H1 (cell line): ENCODE data around the gene TNIK. TPM values are rescaled to one million over a fixed set of nuclear protein-coding genes. Genes with fewer than 3 reads are reported as not detected.
A peak's percentile ranks its signal among the peaks of the same experiment; 100 is the strongest.

ENCODE experiments used
- CTCF ChIA-PET: fragments of 300-600 bp; sonication (Branson Sonifier 250); formaldehyde crosslinking; loops from one replicate; lab custom pipeline; 2021; ENCODE audit not compliant: partially characterized antibody; lab: Charles Lee
- POLR2A ChIA-PET: fragments of 300-600 bp; sonication (Branson Sonifier 250); formaldehyde crosslinking; loops from one replicate; lab custom pipeline; 2021; ENCODE audit warnings: inconsistent platforms; ENCODE audit not compliant: partially characterized antibody; lab: Charles Lee
- DNase-seq, 2 experiments: peaks; one replicate each; pipeline versions ENCODE4 v3.0.0 to v3.0.0-alpha.2; 2010 to 2022; ENCODE audit warnings: low spot score in 2 of 2, low read depth in 1 of 2, mixed read lengths in 1 of 2
- FAIRE-seq: peaks from 2 replicates; lab custom pipeline; 2011; peaks lifted over from hg19 to GRCh38; lab: Jason Lieb, UNC
- H2AFZ ChIP-seq: 2 replicates; pipeline ENCODE4 v1.8.1; 2012; ENCODE audit warnings: low read length, inconsistent platforms
- H2AK5ac ChIP-seq: 2 replicates; pipeline ENCODE4 v1.6.1; 2013; ENCODE audit warnings: low read depth, low read length
- H2BK120ac ChIP-seq: replicated peaks from 2 replicates; pipeline ENCODE3; 2013; ENCODE audit warnings: low read depth, low read length, inconsistent platforms
- H2BK12ac ChIP-seq: 2 replicates; pipeline ENCODE4 v1.6.1; 2013; ENCODE audit warnings: low read depth, low read length
- H2BK15ac ChIP-seq: 2 replicates; pipeline ENCODE4 v1.6.1; 2013; ENCODE audit warnings: low read length
- H2BK20ac ChIP-seq: 2 replicates; pipeline ENCODE4 v1.6.1; 2013; ENCODE audit warnings: low read length
- H2BK5ac ChIP-seq: 2 replicates; pipeline ENCODE4 v1.6.1; 2013; ENCODE audit warnings: low read depth, low read length
- H3K14ac ChIP-seq: 2 replicates; pipeline ENCODE4 v1.6.1; 2013; ENCODE audit warnings: inconsistent platforms; ENCODE audit not compliant: insufficient read length
- H3K18ac ChIP-seq: 2 replicates; pipeline ENCODE4 v1.6.1; 2013; ENCODE audit warnings: low read length; ENCODE audit errors: extremely low read depth
- H3K23ac ChIP-seq: 2 replicates; pipeline ENCODE4 v1.6.1; 2013; ENCODE audit warnings: inconsistent platforms; ENCODE audit not compliant: insufficient read length
- H3K23me2 ChIP-seq: 2 replicates; pipeline ENCODE4 v1.6.1; 2013; ENCODE audit warnings: low read depth, low read length
- H3K27ac ChIP-seq: 2 replicates; pipeline ENCODE4 v1.6.1; 2011; ENCODE audit warnings: low read depth, low read length, inconsistent platforms
- H3K27me3 ChIP-seq, 4 experiments: replicated peaks in 1 of 4; 1 replicate in 1 of 4; 2 replicates in 3 of 4; pipeline versions ENCODE4 v1.6.1 to v1.8.1; 2011 to 2013; ENCODE audit warnings: low read length in 3 of 4, mild to moderate bottlenecking in 3 of 4, inconsistent platforms in 2 of 4, mixed read lengths in 2 of 4, moderate library complexity in 1 of 4; ENCODE audit not compliant: control insufficient read depth in 3 of 4, insufficient read depth in 3 of 4; ENCODE audit errors: extremely low read depth in 1 of 4
- H3K36me3 ChIP-seq, 4 experiments: 2 replicates each; pipeline versions ENCODE4 v1.6.1 to v1.8.1; 2011 to 2013; ENCODE audit warnings: mild to moderate bottlenecking in 4 of 4, low read length in 3 of 4, moderate library complexity in 2 of 4, control low read depth in 1 of 4, inconsistent platforms in 1 of 4; ENCODE audit not compliant: insufficient read depth in 4 of 4, control insufficient read depth in 2 of 4
- H3K4ac ChIP-seq: replicated peaks from 2 replicates; pipeline ENCODE3; 2013; ENCODE audit warnings: low read length, low read depth, mixed read lengths, inconsistent platforms; ENCODE audit not compliant: insufficient read length
- H3K4me1 ChIP-seq, 4 experiments: replicated peaks in 1 of 4; 1 replicate in 1 of 4; 2 replicates in 3 of 4; pipeline versions ENCODE4 v1.6.1 to v1.8.1; 2011 to 2013; ENCODE audit warnings: low read length in 3 of 4, inconsistent platforms in 2 of 4, mixed read lengths in 1 of 4; ENCODE audit not compliant: insufficient read depth in 4 of 4, control insufficient read depth in 3 of 4
- H3K4me2 ChIP-seq, 2 experiments: 2 replicates each; pipeline versions ENCODE4 v1.6.1 to v1.8.1; 2011 to 2013; ENCODE audit warnings: low read depth in 2 of 2, low read length in 2 of 2, control low read depth in 1 of 2, inconsistent platforms in 1 of 2, mild to moderate bottlenecking in 1 of 2; ENCODE audit not compliant: insufficient read depth in 1 of 2
- H3K4me3 ChIP-seq, 4 experiments: fragments of 200-600, 300-600 bp in 1 of 4; sonication (generic), shearing (Covaris generic), sonication (Bioruptor Twin) in 1 of 4; 2 replicates each; pipeline versions ENCODE4 v1.5.1 to v1.8.1; 2011 to 2016; ENCODE audit warnings: low read length in 4 of 4, low read depth in 3 of 4, control low read depth in 2 of 4, inconsistent platforms in 2 of 4, mild to moderate bottlenecking in 2 of 4, mixed read lengths in 1 of 4, moderate library complexity in 1 of 4; ENCODE audit not compliant: insufficient read depth in 2 of 4; ENCODE audit errors: extremely low read depth in 1 of 4
- H3K56ac ChIP-seq: replicated peaks from 2 replicates; pipeline ENCODE3; 2013; ENCODE audit warnings: low read depth, mild to moderate bottlenecking, mixed read lengths, low read length, inconsistent platforms; ENCODE audit not compliant: insufficient read length
- H3K79me1 ChIP-seq: 2 replicates; pipeline ENCODE4 v1.6.1; 2013; ENCODE audit warnings: low read depth, low read length, control low read depth
- H3K79me2 ChIP-seq, 2 experiments: 2 replicates each; pipeline versions ENCODE4 v1.6.1 to v1.8.1; 2012 to 2013; ENCODE audit warnings: low read length in 2 of 2, mild to moderate bottlenecking in 2 of 2, inconsistent platforms in 1 of 2; ENCODE audit not compliant: insufficient read depth in 2 of 2, control insufficient read depth in 1 of 2
- H3K9ac ChIP-seq, 4 experiments: replicated peaks in 1 of 4; 1 replicate in 1 of 4; 2 replicates in 3 of 4; pipeline versions ENCODE4 v1.6.1 to v1.8.1; 2011 to 2013; ENCODE audit warnings: low read depth in 3 of 4, low read length in 3 of 4, control low read depth in 2 of 4, mild to moderate bottlenecking in 2 of 4, moderate library complexity in 2 of 4, inconsistent platforms in 1 of 4; ENCODE audit errors: extremely low read depth in 1 of 4
- H3K9me3 ChIP-seq, 2 experiments: 2 replicates each; pipeline versions ENCODE4 v1.6.1 to v1.8.1; 2012 to 2013; ENCODE audit warnings: mild to moderate bottlenecking in 2 of 2, moderate library complexity in 2 of 2, control low read depth in 1 of 2, inconsistent platforms in 1 of 2, low read depth in 1 of 2, low read length in 1 of 2, mixed read lengths in 1 of 2; ENCODE audit not compliant: insufficient read depth in 2 of 2
- H4K20me1 ChIP-seq, 2 experiments: replicated peaks in 1 of 2; 2 replicates each; pipeline versions ENCODE3 to v1.8.1; 2011 to 2013; ENCODE audit warnings: inconsistent platforms in 2 of 2, low read length in 2 of 2, mild to moderate bottlenecking in 1 of 2; ENCODE audit not compliant: insufficient read depth in 2 of 2, control insufficient read depth in 1 of 2
- H4K5ac ChIP-seq: 2 replicates; pipeline ENCODE4 v1.6.1; 2013; ENCODE audit warnings: low read length, low read depth, mixed read lengths, inconsistent platforms; ENCODE audit not compliant: insufficient read length
- H4K8ac ChIP-seq: 2 replicates; pipeline ENCODE4 v1.8.0; 2013; ENCODE audit warnings: mild to moderate bottlenecking, moderate library complexity, low read length, inconsistent platforms; ENCODE audit not compliant: insufficient read depth; ENCODE audit errors: extremely low read depth
- H4K91ac ChIP-seq: replicated peaks from 2 replicates; pipeline ENCODE3; 2013; ENCODE audit warnings: low read length, mixed read lengths, inconsistent platforms; ENCODE audit not compliant: insufficient read length
- CEBPB ChIP-seq: IDR thresholded peaks from 2 replicates; pipeline ENCODE4 v1.6.1; 2012; ENCODE audit warnings: low read depth, low read length
- GABPA ChIP-seq: IDR thresholded peaks from 2 replicates; pipeline ENCODE4 v1.6.1; 2011; ENCODE audit warnings: mild to moderate bottlenecking, low read length, moderate library complexity, borderline replicate concordance; ENCODE audit not compliant: insufficient read depth
- RBBP5 ChIP-seq: IDR thresholded peaks from 2 replicates; pipeline ENCODE4 v1.7.1; 2012; ENCODE audit warnings: low read depth, mild to moderate bottlenecking, inconsistent platforms, low read length, moderate library complexity, borderline replicate concordance
- ZNF274 ChIP-seq: IDR thresholded peaks from 2 replicates; pipeline ENCODE4 v1.7.0; 2012; ENCODE audit warnings: low read length, borderline replicate concordance; ENCODE audit errors: extremely low read depth
- WGBS, 2 experiments: shearing (Covaris generic) in 1 of 2; methylation state at CpG; one replicate each; pipeline versions ENCODE4 v1.1.6 to v1.1.7; 2013 to 2015; ENCODE audit warnings: low lambda C conversion rate in 2 of 2, mixed read lengths in 2 of 2, inconsistent platforms in 1 of 2, low coverage in 1 of 2, missing lambda C conversion rate in 1 of 2; ENCODE audit not compliant: insufficient replicate concordance in 2 of 2, insufficient coverage in 1 of 2, insufficient read length in 1 of 2; ENCODE audit errors: extremely low coverage in 1 of 2, missing lambda C conversion rate in 1 of 2; 5-methylcytosine and 5-hydroxymethylcytosine counted together
- polyA plus RNA-seq, 7 experiments: library from polyadenylated mRNA; depleted of rRNA in 3 of 7; stranded (reverse) in 5 of 7; unstranded in 2 of 7; fragments of >200 nt in 5 of 7; fragments of 200-250 nt in 2 of 7; gene quantifications; 1 replicate in 5 of 7; 2 replicates in 1 of 7; 4 replicates in 1 of 7; pipeline versions ENCODE4 v1.2.1 to v1.2.3, GENCODE V29; 2011 to 2013; ENCODE audit warnings: missing spikeins in 2 of 7, mixed read lengths in 2 of 7
- total RNA-seq: library from RNA; stranded (reverse); fragmentation: NEBNext Ultra II Directional; extraction: Animal tissue kit (Norgen Biotek cat#: 25700); gene quantifications from 2 replicates; pipeline ENCODE4 v1.2.1, GENCODE V29; 2021

TNIK gene
- total and polyA plus RNA-seq, 2 of the 8 experiments (the other 6 are each of a cell fraction or from before 2014, with no cell fraction given) = 7.4 to 42.0 TPM

DNA sequence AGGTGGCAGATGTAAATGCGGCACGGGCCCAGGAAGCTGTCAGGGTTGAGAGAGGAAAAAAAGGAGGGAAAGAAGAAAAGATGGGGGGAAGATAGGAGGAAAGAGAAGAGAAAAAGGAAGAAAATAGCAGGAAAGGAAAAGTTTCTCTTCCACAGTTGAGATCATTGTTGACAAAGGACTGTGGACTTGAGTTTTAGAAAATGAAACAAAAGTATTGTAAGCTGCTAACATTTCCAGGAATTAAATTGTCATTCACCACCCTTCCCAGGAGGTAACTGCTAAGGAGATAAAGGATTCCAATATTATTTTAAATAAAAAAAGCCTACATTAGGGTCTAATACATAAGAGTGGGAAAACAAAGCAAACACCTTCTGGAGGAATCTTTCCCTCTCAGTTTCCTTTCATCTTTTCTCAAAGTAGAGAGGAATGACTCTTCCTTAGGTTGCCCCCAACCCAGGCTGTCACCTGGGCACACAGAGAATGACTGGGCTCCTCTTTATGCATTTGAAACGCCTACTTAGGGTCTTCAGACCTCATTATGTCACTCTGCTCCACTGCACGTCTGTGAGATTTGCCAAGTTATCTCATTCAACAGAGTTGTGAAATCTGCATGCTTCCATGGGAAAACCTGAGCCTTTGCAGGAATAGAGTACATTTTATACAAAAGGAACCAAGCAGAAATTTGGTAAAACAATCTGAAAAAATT, 194.0 kb downstream of the TNIK start:
- Histone ChIP-seq H3K79me1 (no peaks in the 10 kb centered on the region), H3K36me3 (no peaks in the 10 kb centered on the region), H3K56ac (no peak overlapping the region), H2BK5ac (no peak overlapping the region), H2AK5ac (no peak overlapping the region), H3K9ac (no peak overlapping the region), H2BK12ac (no peak overlapping the region), H3K23me2 (no peaks in the 10 kb centered on the region), H3K14ac (no peak overlapping the region), H3K9me3 (no peaks in the 10 kb centered on the region), H4K20me1 (no peaks in the 10 kb centered on the region), H3K4me1 (peaks cover 3 to 6% (median 5%) of the 10 kb centered on the region in 4 experiments; a peak in 5 of 7 replicates), H4K8ac (no peak overlapping the region), H2AFZ (no peak overlapping the region), H3K79me2 (peaks cover 0 to 8% of the 10 kb centered on the region in 2 experiments; a peak in 1 of 4 replicates), H3K23ac (no peak overlapping the region), H2BK120ac (no peak overlapping the region), H4K91ac (no peak overlapping the region), H3K4me2 (no peak overlapping the region; a peak in 1 of 4 replicates), H4K5ac (no peak overlapping the region), H3K27ac (no peak overlapping the region), H3K4me3 (no peak overlapping the region), H2BK20ac (no peak overlapping the region), H2BK15ac (no peak overlapping the region), H3K27me3 (no peaks in the 10 kb centered on the region), H3K18ac (no peak overlapping the region), H3K4ac (no peak overlapping the region)
- WGBS, 2 experiments = 62% methylated on average over 4 of the region's 4 CpGs; no CpG with 5 or more reads in 1 of the 2 experiments
- TF ChIP-seq CEBPB (peak; percentile 11; the same call in 1 of the 2 replicates), GABPA (no peak), ZNF274 (no peak), RBBP5 (no peak)
- FAIRE-seq (no peak), DNase-seq (no peak)
- ChIA-PET POLR2A (interaction anchor here (0.6 kb wide), 1 partner anchor 177 kb away, joined by 4 read pairs; no protein-coding TSS in a partner anchor), CTCF (interaction anchor here (0.9 kb wide), 1 partner anchor 299 kb away, joined by 4 read pairs; no protein-coding TSS in a partner anchor)
